Suppressor macrophage treated with lipopolysaccharide for 4 hours (primary cell): ENCODE measurements around the gene SDK1.
"Not testable (repeated sequence)": the region's sequence is repeated elsewhere in the genome, so short reads cannot be mapped to it uniquely, and the experiment has no call there.

Experiments used
- DNase-seq: peaks from one replicate; pipeline ENCODE4 v3.0.0-alpha.2; 2020

The SDK1 gene

DNA sequence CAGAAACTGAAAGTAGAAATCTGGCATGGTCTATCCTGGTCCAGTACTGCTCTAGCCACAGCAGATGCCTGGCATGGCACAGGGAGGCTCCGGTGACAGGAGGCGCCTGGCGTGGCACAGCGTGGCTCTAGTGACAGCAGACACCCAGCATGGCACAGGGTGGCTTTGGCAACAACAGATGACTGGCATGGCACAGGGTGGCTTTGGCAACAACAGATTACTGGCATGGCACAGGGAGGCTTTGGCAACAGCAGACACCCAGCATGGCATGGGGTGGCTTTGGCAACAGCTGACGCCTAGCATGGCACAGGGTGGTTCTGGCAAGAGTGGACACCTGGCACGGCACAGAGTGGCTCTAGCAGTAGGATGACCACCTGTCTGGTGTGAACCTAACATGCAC lies 900.5 kb downstream of the SDK1 start:
- no peak for DNase-seq

DNA sequence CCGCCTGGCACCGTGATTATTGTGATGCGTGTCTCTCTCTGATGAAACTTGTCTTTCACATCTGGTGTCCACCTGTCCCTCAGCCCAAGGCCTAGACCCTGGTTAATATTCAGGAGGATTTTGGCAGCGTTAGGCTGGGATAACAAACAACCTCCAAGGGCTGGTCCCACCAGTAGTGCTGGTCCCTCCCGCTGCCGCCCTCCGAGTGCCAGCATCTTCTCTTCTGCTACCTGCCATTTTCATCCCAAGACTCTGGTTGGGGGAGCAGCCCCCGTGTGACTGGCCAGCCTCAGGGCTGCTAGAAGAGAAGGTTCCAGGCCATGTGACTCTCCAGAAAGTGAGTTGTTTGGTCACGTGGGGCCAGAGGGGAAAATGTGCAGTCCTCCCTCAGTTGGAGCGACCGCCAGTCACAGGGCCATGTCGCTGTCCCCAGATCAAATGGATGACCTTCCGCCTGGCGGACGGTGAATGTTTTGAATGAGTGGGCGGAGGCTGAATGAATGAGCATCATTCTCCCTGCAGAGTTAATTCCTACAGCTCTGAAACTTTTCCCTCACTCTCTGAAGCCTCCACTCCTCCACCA lies 901.2 kb downstream of the SDK1 start:
- no peak for DNase-seq

- no peak for DNase-seq
These were observed 901.9 kb downstream of the SDK1 start for GRCh38 chr7:4202954-4203353.

GRCh38 chr7:4203626-4204512 lies 902.8 kb downstream of the SDK1 start:
- no peak for DNase-seq

GRCh38 chr7:4204513-4205165 lies 903.6 kb downstream of the SDK1 start:
- DNase-seq: no peak

DNA sequence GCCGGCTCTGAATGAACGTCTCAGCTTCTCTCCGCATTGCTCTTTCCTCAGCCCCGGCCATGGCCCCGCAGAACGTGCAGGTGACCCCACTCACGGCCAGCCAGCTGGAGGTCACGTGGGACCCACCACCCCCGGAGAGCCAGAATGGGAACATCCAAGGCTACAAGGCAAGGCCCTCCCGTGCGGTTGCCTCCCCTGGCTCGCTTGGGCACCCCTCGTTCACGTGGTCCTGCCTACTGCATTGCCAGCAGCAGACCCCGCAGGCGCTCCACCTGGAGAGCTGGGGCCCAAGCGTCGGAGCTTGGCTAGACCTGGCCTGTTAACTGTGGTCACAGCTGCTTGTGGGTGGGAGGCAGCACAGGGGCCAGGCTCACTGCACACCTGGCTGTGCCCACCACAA lies 904.8 kb downstream of the SDK1 start:
- DNase-seq: no peak

DNA sequence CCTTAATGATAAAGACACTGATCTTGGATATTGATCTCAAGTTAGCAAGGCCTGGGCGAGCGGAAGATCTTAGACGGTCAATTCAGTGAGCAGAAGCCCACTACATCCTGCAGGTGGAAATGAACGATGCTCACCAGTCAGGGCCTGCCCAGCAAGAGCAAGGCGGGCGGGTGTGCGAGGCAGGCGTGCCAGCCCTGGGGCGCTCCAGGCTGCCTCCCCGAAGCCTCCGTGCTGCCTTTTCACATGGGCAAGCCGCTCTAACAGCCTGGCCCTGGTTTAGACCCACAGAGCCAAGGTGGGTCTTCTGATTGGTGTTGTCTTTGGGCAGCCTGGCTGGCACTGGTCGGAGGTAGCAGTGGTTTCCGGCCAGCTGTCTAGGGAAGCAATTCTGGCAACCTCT lies 906.0 kb downstream of the SDK1 start:
- no peak for DNase-seq

DNA sequence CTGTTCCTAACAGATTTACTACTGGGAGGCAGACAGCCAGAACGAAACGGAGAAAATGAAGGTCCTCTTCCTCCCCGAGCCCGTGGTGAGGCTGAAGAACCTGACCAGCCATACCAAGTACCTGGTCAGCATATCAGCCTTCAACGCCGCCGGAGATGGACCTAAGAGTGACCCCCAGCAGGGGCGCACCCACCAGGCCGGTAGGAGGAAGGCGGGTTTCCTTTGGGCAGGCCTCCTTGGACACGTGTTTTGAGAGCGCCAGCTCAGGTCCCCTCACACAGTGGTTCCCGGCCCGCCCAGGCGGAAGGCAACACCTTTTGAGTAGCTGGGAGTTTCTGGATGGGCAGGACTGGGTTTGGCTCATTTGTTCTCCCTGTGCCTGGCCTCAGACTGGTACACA lies 907.0 kb downstream of the SDK1 start:
- no peak for DNase-seq

- DNase-seq: no peak
These were observed 907.5 kb downstream of the SDK1 start for GRCh38 chr7:4208586-4208985.

DNA sequence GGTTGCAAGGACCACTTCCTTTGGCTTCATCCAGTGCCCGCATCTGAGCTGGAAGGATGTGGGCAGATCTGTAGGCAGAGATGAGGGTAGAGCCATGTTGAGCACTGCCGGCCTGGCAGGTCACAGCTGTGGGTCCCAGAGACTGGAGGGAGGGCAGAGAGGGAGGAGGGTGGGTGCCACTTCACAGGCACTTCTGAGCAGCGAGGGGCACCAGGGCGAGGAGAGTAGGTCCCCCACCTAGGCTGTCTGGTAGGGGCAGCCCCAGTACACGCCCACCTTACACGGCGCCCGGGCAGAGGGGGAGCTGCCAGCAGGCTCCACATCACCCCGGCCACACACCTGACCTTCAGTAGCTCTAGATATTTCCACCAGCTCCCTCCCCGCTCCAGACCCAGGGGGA lies 908.1 kb downstream of the SDK1 start:
- DNase-seq: no peak

DNA sequence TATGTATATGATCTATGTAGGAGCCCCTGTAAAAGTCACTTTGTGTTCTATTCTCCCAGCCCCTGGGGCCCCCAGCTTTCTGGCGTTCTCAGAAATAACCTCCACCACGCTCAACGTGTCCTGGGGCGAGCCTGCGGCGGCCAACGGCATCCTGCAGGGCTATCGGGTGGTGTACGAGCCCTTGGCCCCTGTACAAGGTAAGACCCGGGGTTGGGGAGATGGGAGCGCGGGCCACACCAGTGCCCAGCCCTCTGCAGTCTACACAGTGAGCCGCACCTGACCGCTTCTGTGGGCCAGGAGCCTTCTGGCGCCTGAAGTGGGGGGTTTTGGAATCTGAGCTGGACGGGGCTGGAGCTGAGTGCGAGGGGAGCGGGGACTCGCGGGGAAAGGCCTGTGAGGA lies 908.9 kb downstream of the SDK1 start:
- no peak for DNase-seq

DNA sequence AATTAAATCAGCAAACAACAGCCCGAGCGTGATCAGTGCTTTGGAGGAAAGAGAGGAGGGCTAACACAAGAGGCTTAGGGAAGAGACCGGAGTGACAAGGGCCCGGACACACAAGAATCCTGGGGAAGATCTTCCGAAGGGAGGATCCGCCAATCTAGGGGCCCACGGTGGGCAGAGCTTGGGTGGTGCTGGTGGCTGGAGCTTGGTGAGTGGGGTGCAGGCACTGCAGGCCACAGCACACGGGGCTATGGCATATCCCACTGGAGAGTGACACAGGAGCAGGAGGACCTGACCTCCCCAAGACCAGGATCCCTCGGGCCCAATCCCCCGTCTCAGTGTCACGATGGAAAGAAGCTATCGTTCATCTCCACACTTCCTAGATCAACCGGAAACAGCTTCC lies 909.8 kb downstream of the SDK1 start:
- DNase-seq: no peak

DNA sequence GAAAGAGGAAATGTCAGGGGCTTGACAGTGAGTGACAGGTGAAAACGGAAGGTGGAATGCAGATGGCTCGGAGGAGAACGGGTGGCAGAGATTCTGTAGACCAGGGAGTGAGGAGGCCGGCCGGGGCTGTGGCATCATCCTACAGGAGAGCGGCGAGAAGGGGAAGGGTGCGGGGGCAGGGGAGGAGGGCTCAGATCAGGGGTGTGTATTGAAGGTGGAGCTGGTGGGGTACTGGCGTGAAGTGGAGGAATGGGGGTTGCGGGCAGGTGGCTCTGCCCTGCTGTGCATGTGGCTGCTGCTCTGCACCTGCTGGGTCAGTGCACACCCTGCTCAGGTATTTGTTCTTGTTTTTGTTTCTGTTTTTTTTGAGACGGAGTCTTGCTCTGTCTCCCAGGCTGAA lies 910.2 kb downstream of the SDK1 start:
- DNase-seq: no peak

- no peak for DNase-seq
These were observed 911.3 kb downstream of the SDK1 start for GRCh38 chr7:4212376-4212775.

DNA sequence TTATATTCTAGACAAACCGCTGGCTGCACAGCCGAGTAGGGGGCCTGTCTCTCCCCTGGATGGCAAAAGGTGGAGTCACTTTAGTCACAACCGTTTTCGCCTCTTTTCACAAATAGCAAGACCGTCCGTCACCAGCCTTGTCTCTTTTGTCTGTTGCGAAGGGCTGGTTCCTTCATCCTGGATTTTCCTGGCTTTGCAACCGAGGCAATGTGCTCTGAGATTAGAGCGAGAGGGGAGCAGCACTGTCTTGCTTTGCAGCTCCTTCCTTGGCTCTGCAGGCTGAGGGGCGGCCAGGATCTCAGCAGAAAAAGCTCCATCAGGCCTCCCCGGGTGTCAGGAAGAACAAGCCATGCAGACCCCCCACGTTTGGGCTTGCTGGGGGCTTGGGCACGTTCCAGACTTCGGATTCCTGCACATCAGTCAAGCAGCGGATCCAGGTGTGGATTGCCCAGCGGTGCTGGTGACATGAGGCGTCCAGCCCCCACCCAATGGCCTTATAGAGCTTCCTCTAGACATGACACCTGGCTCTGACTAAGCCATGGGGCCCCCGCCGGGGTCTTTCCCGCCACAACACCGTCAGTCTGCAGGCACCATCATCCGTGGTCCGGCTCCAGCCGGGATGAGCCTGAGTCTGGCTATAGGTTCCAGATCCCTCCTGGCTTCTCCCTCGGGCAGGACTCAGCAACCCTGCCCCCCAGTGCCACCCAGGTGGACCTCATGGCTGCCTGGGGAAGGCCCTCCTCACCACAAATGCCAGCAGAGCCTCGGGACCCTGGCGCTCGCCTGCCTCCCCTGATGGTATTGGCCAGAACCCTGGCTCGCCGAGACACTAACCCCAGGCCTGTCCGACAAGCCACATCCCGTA lies 913.5 kb downstream of the SDK1 start:
- no peak for DNase-seq

DNA sequence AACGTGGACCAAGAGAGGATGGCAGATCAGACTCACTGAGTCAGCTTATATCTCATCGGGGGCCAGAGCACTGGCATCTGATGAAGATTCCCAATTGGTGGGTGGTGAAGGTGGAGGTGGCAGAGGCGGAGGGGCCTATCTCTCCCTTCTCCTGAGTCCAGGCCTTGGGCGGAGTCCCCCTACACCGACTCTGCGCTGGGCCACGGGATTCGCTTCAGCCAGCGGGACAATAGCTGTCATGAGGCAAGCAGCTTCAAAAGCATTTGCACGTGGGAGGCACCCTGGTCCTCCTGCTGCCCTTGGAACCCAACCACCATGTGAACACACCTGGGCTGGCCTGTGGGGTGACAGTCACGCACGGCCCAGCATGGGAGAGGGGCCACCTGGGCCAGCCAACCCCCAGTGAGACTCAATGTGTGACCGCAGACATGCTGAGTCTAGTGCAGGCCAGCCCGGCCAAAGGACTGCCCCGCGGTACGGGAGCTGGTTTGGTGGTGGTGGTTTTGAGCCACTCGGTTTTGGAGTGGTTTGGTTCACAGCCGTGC lies 914.2 kb downstream of the SDK1 start:
- DNase-seq: no peak

- DNase-seq: no peak
These were observed 915.0 kb downstream of the SDK1 start for GRCh38 chr7:4216016-4216415.

DNA sequence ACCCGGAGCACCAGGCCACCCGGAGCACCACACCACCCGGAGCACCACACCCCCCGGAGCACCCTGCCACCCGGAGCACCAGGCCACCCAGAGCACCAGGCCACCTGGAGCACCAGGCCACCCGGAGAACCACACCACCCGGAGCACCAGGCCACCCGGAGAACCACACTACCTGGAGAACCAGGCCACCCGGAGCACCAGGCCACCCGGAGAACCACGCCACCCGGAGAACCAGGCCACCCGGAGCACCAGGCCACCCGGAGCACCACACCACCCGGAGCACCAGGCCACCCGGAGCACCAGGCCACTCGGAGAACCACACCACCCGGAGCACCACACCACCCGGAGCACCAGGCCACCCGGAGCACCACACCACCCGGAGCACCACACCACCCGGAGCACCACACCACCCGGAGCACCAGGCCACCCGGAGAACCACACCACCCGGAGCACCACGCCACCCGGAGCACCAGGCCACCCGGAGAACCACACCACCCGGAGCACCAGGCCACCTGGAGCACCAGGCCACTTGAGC lies 916.1 kb downstream of the SDK1 start:
- DNase-seq: not testable (repeated sequence)

GRCh38 chr7:4218481-4218880 lies 917.4 kb downstream of the SDK1 start:
- DNase-seq: no peak

GRCh38 chr7:4220011-4220410 lies 919.0 kb downstream of the SDK1 start:
- no peak for DNase-seq

- no peak for DNase-seq
These were observed 920.0 kb downstream of the SDK1 start for GRCh38 chr7:4221043-4221442.

GRCh38 chr7:4222676-4223075 lies 921.6 kb downstream of the SDK1 start:
- DNase-seq: no peak

DNA sequence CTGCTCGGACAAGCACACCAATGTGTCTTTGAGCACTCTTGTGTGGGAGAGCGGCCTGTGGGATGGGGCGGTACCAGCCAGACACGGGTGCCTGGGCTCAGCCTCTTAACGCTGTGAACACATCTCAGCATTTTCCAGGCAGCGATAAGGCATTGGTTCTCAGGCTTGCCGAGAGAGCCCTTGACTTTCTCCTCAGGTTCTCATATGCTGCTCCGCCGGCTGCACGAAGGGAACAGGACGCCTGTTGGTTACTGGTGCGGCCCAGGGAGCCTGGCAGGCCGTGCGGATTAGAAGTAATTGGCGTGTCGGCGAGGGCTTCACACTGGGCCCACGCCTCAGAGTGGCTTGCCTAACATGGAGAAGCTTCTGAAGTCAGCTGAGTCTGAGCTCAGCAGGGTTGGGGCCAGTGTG lies 924.3 kb downstream of the SDK1 start:
- DNase-seq: no peak
